ENCODE data around the gene ODAPH. TPM values are rescaled to one million over a fixed set of nuclear protein-coding genes. Genes with fewer than 3 reads are reported as not detected.

ODAPH gene
- total RNA-seq, 1 experiment from 2014 or later, result 0.24 TPM

GRCh38 chr4:75525086-75525485, 30.8 kb upstream of the ODAPH start:
- no peak for DNase-seq
- intact Hi-C loops (cut with micrococcal nuclease; ENCODE audit: unreplicated experiment), result no loop called here
- ChIA-PET POLR2A (ENCODE audit: unreplicated experiment) (no interaction called here), CTCF (no interaction called here)
- Histone ChIP-seq H4K20me1 (ENCODE audit: insufficient read depth) (no peaks in the 10 kb centered on the region), H3K9me3 (ENCODE audit: insufficient read depth, low read depth) (no peaks in the 10 kb centered on the region), H3K4me1 (replicated peaks; ENCODE audit: insufficient read depth) (no peaks in the 10 kb centered on the region), H3K9me2 (ENCODE audit: insufficient read depth) (no peaks in the 10 kb centered on the region), H3K36me3 (ENCODE audit: low read depth) (no peaks in the 10 kb centered on the region), H3K4me3 (no peak overlapping the region), H2AFZ (no peak overlapping the region), H3K79me2 (ENCODE audit: low read depth) (no peaks in the 10 kb centered on the region), H3K27ac (no peak overlapping the region), H3K27me3 (ENCODE audit: insufficient read depth, low read depth) (no peaks in the 10 kb centered on the region), H3F3A (ENCODE audit: insufficient read depth, low read depth) (no peaks in the 10 kb centered on the region), H3K4me2 (no peak overlapping the region)
- BruUV-seq (replicated peaks), result no TSS peak
- no peak for TF ChIP-seq EZH2 (IDR thresholded peaks at IDR 0.05; ENCODE audit: low read depth)
- TF ChIP-seq CTCF (conservative IDR thresholded peaks at IDR 0.05), result no peak

GRCh38 chr4:75525910-75526309, 30.0 kb upstream of the ODAPH start:
- no peaks in the 10 kb centered on the region for H3F3A ChIP-seq (ENCODE audit: insufficient read depth, low read depth)
- no peak overlapping the region for H3K4me3 ChIP-seq
- no peaks in the 10 kb centered on the region for H3K79me2 ChIP-seq (ENCODE audit: low read depth)
- H3K36me3 ChIP-seq (ENCODE audit: low read depth), result no peaks in the 10 kb centered on the region
- TF ChIP-seq EZH2 (IDR thresholded peaks at IDR 0.05; ENCODE audit: low read depth), result no peak
- TF ChIP-seq CTCF (conservative IDR thresholded peaks at IDR 0.05), result no peak
- ChIA-PET CTCF (no interaction called here), POLR2A (ENCODE audit: unreplicated experiment) (no interaction called here)
- DNase-seq, result no peak
- H4K20me1 ChIP-seq (ENCODE audit: insufficient read depth), result no peaks in the 10 kb centered on the region
- intact Hi-C loops (cut with micrococcal nuclease; ENCODE audit: unreplicated experiment), result no loop called here
- BruUV-seq (replicated peaks), result no TSS peak
- H3K27ac ChIP-seq, result no peak overlapping the region
- H3K9me3 ChIP-seq (ENCODE audit: insufficient read depth, low read depth), result no peaks in the 10 kb centered on the region
- no peak overlapping the region for H2AFZ ChIP-seq
- no peaks in the 10 kb centered on the region for H3K4me1 ChIP-seq (replicated peaks; ENCODE audit: insufficient read depth)
- H3K9me2 ChIP-seq (ENCODE audit: insufficient read depth), result no peaks in the 10 kb centered on the region
- no peak overlapping the region for H3K4me2 ChIP-seq
- no peaks in the 10 kb centered on the region for H3K27me3 ChIP-seq (ENCODE audit: insufficient read depth, low read depth)

- CTCF ChIA-PET, result no interaction called here
- DNase-seq, result no peak
- H3K36me3 ChIP-seq (ENCODE audit: low read depth), result no peaks in the 10 kb centered on the region
Measured at GRCh38 chr4:75527482-75527881, 28.4 kb upstream of the ODAPH start.

More at GRCh38 chr4:75527482-75527881, 28.4 kb upstream of the ODAPH start:
- H3K27me3 ChIP-seq (ENCODE audit: insufficient read depth, low read depth), result no peaks in the 10 kb centered on the region
- H3K9me3 ChIP-seq (ENCODE audit: insufficient read depth, low read depth), result no peaks in the 10 kb centered on the region
- H3K4me2 ChIP-seq, result no peak overlapping the region
- TF ChIP-seq CTCF (conservative IDR thresholded peaks at IDR 0.05), result no peak
- TF ChIP-seq EZH2 (IDR thresholded peaks at IDR 0.05; ENCODE audit: low read depth), result no peak
- H3K9me2 ChIP-seq (ENCODE audit: insufficient read depth), result no peaks in the 10 kb centered on the region
- POLR2A ChIA-PET (ENCODE audit: unreplicated experiment), result interaction anchor here (0.6 kb wide), 1 partner anchor 320 kb away, joined by 13 read pairs; no protein-coding TSS in a partner anchor
- intact Hi-C loops (cut with micrococcal nuclease; ENCODE audit: unreplicated experiment), result no loop called here
- H2AFZ ChIP-seq, result no peak overlapping the region
- BruUV-seq (replicated peaks), result no TSS peak
- H3K4me3 ChIP-seq, result no peak overlapping the region
- H4K20me1 ChIP-seq (ENCODE audit: insufficient read depth), result no peaks in the 10 kb centered on the region
- no peaks in the 10 kb centered on the region for H3K79me2 ChIP-seq (ENCODE audit: low read depth)
- H3K4me1 ChIP-seq (replicated peaks; ENCODE audit: insufficient read depth), result no peaks in the 10 kb centered on the region
- no peak overlapping the region for H3K27ac ChIP-seq
- no peaks in the 10 kb centered on the region for H3F3A ChIP-seq (ENCODE audit: insufficient read depth, low read depth)
